K562 (cell line): ENCODE measurements around the gene IPO9. TPM values are rescaled to one million over a fixed set of nuclear protein-coding genes. Genes with fewer than 3 reads are reported as not detected.
A peak's percentile ranks its signal among the peaks of the same experiment; 100 is the strongest.

ENCODE experiments used
- BCL6 ChIP-seq: fragments of 250-450 bp; sonication (Bioruptor Pico); IDR thresholded peaks from 2 replicates; pipeline ENCODE4 v1.4.0; 2020
- CREBBP ChIP-seq: IDR thresholded peaks from one replicate; pipeline ENCODE4 v1.6.1; 2012; ENCODE audit warnings: low read depth, mild to moderate bottlenecking, control low read depth, inconsistent platforms, low read length
- ESRRA ChIP-seq: fragments of 450-650 bp; IDR thresholded peaks from 2 replicates; pipeline ENCODE4 v1.6.1; 2014; ENCODE audit warnings: low read depth, mild to moderate bottlenecking, moderate library complexity, borderline replicate concordance
- HMGN3 ChIP-seq: IDR thresholded peaks from 2 replicates; pipeline ENCODE4 v1.6.1; 2011; ENCODE audit warnings: borderline replicate concordance, low read depth, mild to moderate bottlenecking, mixed read lengths, low read length; ENCODE audit not compliant: insufficient read length; ENCODE audit errors: extremely low read depth
- MEF2D ChIP-seq: conservative IDR thresholded peaks from 2 replicates; pipeline ENCODE4 v1.6.1; 2016; ENCODE audit warnings: low read depth, missing genetic modification characterization, missing compliant biosample characterization
- MIER1 ChIP-seq: fragments of 450-650 bp; IDR thresholded peaks from 2 replicates; pipeline ENCODE4 v1.6.1; 2016; ENCODE audit warnings: antibody characterized with exemption, mild to moderate bottlenecking, low read depth
- SFPQ ChIP-seq: fragments of 200-400 bp; formaldehyde crosslinking; IDR thresholded peaks from 2 replicates; pipeline ENCODE4 v1.6.1; 2017; ENCODE audit warnings: mild to moderate bottlenecking, low read depth, low read length, moderate library complexity
- SMAD2 ChIP-seq: fragments of 150-350 bp; IDR thresholded peaks from 2 replicates; pipeline ENCODE4 v1.6.1; 2014; ENCODE audit warnings: low read depth, mild to moderate bottlenecking, low read length
- SMARCC2 ChIP-seq: fragments of 450-650 bp; IDR thresholded peaks from 2 replicates; pipeline ENCODE4 v1.6.1; 2017; ENCODE audit warnings: antibody characterized with exemption, moderate library complexity, mild to moderate bottlenecking, low read depth
- TAF7 ChIP-seq: fragments of 450-650 bp; IDR thresholded peaks from 2 replicates; pipeline ENCODE4 v1.6.1; 2016; ENCODE audit warnings: missing genetic modification characterization, missing compliant biosample characterization
- U2AF1 ChIP-seq: fragments of 200-400 bp; formaldehyde crosslinking; optimal IDR thresholded peaks from 2 replicates; pipeline ENCODE3; 2017; ENCODE audit warnings: mild to moderate bottlenecking, low read depth, low read length, moderate library complexity
- ZFX ChIP-seq: sonication (generic); formaldehyde crosslinking; IDR thresholded peaks from 2 replicates; pipeline ENCODE4 v1.8.0; 2022; ENCODE audit warnings: mild to moderate bottlenecking, missing genetic modification reagents, moderate library complexity
- ZNF224 ChIP-seq: sonication (generic); formaldehyde crosslinking; IDR thresholded peaks from 2 replicates; pipeline ENCODE4 v1.8.0; 2022; ENCODE audit warnings: mild to moderate bottlenecking, missing genetic modification reagents
- ZNF445 ChIP-seq: fragments of 250-450 bp; sonication (Bioruptor Pico); IDR thresholded peaks from 2 replicates; pipeline ENCODE4 v1.4.0; 2020; ENCODE audit warnings: low read depth, mild to moderate bottlenecking, moderate library complexity
- polyA plus RNA-seq, 8 experiments: library from polyadenylated mRNA; depleted of rRNA in 4 of 8; stranded (reverse) in 5 of 8; unstranded in 3 of 8; fragments of >200 nt; fragmentation: Nextera tagmentation in 2 of 8; fragmentation: Illumina TruSeq in 1 of 8; extraction: Ambion mirVana in 2 of 8; extraction: Trizol in 1 of 8; gene quantifications; 2 replicates each; pipeline versions ENCODE4 v1.2.1 to v1.2.3, GENCODE V29; 2011 to 2014; ENCODE audit warnings: inconsistent platforms in 1 of 8, missing spikeins in 1 of 8
- total RNA-seq, 7 experiments: library from RNA; depleted of rRNA in 6 of 7; stranded (reverse); fragments of >200 nt in 6 of 7; fragmentation: Illumina TruSeq in 2 of 7; extraction: Trizol in 2 of 7; gene quantifications; 2 replicates each; pipeline versions ENCODE4 v1.2.1 to v1.2.3, GENCODE V29; 2011 to 2021; ENCODE audit warnings: low replicate concordance in 1 of 7
- TF ChIP-seq, protein P1 (sequence below): sonication (generic); formaldehyde crosslinking; IDR thresholded peaks from 2 replicates; pipeline ENCODE4 v1.8.1; 2023; ENCODE audit warnings: missing genetic modification reagents, mild to moderate bottlenecking, borderline replicate concordance
- TF ChIP-seq, protein P2 (sequence below): fragments of 450-650 bp; formaldehyde crosslinking; IDR thresholded peaks from 2 replicates; pipeline ENCODE4 v1.4.0; 2020; ENCODE audit warnings: mild to moderate bottlenecking, moderate library complexity
- TF ChIP-seq, protein P3 (sequence below): fragments of 450-650 bp; formaldehyde crosslinking; IDR thresholded peaks from 2 replicates; pipeline ENCODE4 v1.4.0; 2020; ENCODE audit warnings: mild to moderate bottlenecking, mixed read lengths

IPO9 gene
- total and polyA plus RNA-seq, 9 of the 15 experiments (the other 6 are each of a cell fraction or from before 2014, with no cell fraction given) = 27.9 to 78.6 (median 43.9) TPM

DNA sequence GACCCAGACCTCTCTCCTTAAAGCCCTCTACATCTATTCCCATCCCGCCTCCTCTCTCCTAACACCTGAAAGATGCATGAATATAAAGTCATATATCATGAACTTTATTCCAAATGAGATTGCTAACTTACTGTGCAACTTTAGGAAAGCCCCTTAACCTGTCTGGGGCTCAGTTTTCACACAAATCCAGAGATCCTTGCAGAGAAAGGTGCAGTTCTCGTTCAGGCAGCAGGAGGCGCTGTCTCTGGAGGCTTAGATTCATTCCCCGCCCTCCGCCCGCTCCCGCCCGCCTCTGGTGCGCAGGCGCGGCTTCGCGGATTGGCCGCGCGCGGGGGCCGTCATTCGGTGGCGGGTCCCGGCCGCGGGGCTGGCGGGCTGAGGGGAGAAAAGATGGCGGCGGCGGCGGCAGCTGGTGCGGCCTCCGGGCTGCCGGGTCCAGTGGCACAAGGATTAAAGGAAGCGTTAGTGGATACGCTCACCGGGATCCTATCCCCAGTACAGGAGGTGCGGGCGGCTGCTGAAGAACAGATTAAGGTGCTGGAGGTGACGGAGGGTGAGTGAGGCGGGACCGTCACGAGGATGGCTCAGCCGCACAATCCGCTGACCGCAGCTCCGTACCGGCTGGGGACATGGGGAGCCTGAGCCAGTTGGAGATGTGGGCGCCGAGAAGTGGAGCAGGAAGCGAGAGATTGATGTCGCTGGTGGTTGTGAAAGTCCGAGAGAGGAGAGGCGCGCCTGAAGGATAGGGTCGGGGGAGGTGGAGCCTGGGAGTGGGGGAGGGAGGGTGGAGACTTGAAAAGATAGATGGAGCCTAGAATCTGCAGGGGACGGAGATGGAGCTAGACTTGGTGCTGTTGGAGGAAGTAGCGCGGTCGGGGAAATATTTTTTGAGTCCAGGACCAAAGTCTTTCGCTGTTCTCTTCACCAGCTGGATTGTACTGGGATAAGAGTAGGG, at the start of gene IPO9 (continued):
- TF ChIP-seq, protein P1, sequence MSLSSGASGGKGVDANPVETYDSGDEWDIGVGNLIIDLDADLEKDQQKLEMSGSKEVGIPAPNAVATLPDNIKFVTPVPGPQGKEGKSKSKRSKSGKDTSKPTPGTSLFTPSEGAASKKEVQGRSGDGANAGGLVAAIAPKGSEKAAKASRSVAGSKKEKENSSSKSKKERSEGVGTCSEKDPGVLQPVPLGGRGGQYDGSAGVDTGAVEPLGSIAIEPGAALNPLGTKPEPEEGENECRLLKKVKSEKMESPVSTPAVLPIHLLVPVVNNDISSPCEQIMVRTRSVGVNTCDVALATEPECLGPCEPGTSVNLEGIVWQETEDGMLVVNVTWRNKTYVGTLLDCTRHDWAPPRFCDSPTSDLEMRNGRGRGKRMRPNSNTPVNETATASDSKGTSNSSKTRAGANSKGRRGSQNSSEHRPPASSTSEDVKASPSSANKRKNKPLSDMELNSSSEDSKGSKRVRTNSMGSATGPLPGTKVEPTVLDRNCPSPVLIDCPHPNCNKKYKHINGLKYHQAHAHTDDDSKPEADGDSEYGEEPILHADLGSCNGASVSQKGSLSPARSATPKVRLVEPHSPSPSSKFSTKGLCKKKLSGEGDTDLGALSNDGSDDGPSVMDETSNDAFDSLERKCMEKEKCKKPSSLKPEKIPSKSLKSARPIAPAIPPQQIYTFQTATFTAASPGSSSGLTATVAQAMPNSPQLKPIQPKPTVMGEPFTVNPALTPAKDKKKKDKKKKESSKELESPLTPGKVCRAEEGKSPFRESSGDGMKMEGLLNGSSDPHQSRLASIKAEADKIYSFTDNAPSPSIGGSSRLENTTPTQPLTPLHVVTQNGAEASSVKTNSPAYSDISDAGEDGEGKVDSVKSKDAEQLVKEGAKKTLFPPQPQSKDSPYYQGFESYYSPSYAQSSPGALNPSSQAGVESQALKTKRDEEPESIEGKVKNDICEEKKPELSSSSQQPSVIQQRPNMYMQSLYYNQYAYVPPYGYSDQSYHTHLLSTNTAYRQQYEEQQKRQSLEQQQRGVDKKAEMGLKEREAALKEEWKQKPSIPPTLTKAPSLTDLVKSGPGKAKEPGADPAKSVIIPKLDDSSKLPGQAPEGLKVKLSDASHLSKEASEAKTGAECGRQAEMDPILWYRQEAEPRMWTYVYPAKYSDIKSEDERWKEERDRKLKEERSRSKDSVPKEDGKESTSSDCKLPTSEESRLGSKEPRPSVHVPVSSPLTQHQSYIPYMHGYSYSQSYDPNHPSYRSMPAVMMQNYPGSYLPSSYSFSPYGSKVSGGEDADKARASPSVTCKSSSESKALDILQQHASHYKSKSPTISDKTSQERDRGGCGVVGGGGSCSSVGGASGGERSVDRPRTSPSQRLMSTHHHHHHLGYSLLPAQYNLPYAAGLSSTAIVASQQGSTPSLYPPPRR (CRISPR knock-in tag) = no peak
- TF ChIP-seq U2AF1 (no peak), SFPQ (no peak), HMGN3 (peak; percentile 74), CREBBP (no peak), SMARCC2 (peak; percentile 49; the same call in 1 of the 2 replicates), MEF2D (tag) (no peak), ZFX (CRISPR knock-in tag) (peak; percentile 85), BCL6 (CRISPR knock-in tag) (no peak), TAF7 (peak; percentile 96), ESRRA (peak; percentile 60; the same call in 1 of the 2 replicates), ZNF224 (CRISPR knock-in tag) (no peak), MIER1 (no peak), SMAD2 (no peak), ZNF445 (CRISPR knock-in tag) (no peak)
- TF ChIP-seq, protein P2, sequence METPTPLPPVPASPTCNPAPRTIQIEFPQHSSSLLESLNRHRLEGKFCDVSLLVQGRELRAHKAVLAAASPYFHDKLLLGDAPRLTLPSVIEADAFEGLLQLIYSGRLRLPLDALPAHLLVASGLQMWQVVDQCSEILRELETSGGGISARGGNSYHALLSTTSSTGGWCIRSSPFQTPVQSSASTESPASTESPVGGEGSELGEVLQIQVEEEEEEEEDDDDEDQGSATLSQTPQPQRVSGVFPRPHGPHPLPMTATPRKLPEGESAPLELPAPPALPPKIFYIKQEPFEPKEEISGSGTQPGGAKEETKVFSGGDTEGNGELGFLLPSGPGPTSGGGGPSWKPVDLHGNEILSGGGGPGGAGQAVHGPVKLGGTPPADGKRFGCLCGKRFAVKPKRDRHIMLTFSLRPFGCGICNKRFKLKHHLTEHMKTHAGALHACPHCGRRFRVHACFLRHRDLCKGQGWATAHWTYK (CRISPR knock-in tag) = peak; percentile 85
- TF ChIP-seq, protein P3, sequence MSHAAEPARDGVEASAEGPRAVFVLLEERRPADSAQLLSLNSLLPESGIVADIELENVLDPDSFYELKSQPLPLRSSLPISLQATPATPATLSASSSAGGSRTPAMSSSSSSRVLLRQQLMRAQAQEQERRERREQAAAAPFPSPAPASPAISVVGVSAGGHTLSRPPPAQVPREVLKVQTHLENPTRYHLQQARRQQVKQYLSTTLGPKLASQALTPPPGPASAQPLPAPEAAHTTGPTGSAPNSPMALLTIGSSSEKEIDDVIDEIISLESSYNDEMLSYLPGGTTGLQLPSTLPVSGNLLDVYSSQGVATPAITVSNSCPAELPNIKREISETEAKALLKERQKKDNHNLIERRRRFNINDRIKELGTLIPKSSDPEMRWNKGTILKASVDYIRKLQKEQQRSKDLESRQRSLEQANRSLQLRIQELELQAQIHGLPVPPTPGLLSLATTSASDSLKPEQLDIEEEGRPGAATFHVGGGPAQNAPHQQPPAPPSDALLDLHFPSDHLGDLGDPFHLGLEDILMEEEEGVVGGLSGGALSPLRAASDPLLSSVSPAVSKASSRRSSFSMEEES (CRISPR knock-in tag) = no peak; the same call in 1 of the 2 replicates
